Hepatocyte (in vitro differentiated cells): ENCODE measurements around the gene BBX.

ENCODE experiments used
- EZH2 ChIP-seq: fragments of 200-600 bp; sonication (generic); IDR thresholded peaks from 2 replicates; pipeline ENCODE4 v1.6.1; 2016; ENCODE audit warnings: antibody characterized with exemption, mild to moderate bottlenecking, borderline replicate concordance
- TF ChIP-seq, protein P1 (sequence below): fragments of 200-600 bp; sonication (generic); IDR thresholded peaks from 2 replicates; pipeline ENCODE4 v1.5.1; 2016; ENCODE audit warnings: antibody characterized with exemption, mild to moderate bottlenecking; ENCODE audit not compliant: poor library complexity

DNA sequence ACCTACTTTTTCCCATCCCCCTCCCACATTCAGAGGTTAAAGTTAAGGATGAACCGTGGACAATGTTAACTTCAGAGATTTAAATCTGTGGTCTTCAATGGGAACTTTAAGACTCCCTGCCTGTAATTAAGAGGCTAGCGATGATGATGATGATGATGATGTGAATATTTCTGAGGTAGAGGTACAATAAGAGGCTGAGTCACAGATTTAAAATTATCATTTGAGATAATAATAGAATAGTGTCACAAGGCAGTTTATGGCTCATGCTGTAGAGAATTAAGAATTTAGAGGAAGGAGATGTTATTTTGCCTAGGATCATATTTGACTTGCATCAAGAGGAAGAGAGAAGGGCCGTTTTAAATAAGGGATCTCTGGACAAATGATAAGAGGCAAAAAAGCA lies 146.2 kb downstream of the BBX start:
- no peak for TF ChIP-seq EZH2
- TF ChIP-seq, protein P1, sequence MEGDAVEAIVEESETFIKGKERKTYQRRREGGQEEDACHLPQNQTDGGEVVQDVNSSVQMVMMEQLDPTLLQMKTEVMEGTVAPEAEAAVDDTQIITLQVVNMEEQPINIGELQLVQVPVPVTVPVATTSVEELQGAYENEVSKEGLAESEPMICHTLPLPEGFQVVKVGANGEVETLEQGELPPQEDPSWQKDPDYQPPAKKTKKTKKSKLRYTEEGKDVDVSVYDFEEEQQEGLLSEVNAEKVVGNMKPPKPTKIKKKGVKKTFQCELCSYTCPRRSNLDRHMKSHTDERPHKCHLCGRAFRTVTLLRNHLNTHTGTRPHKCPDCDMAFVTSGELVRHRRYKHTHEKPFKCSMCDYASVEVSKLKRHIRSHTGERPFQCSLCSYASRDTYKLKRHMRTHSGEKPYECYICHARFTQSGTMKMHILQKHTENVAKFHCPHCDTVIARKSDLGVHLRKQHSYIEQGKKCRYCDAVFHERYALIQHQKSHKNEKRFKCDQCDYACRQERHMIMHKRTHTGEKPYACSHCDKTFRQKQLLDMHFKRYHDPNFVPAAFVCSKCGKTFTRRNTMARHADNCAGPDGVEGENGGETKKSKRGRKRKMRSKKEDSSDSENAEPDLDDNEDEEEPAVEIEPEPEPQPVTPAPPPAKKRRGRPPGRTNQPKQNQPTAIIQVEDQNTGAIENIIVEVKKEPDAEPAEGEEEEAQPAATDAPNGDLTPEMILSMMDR = no peak
